Hypothalamus (tissue), 51 donors: ENCODE data around the gene PRDM12.

Source experiments
- DNase-seq, 51 donors: peaks; one replicate each; lab custom pipeline; 2025; lab: John Stamatoyannopoulos, UW

Gene PRDM12

GRCh38 chr9:130713286-130713960, 49.0 kb downstream of the PRDM12 start:
- peak in 15 of 51 donors; percentile 6 to 51 (median 26) for DNase-seq

- DNase-seq = no peak
Observed at GRCh38 chr9:130714586-130715110, 50.3 kb downstream of the PRDM12 start.

- no peak for DNase-seq
Observed at GRCh38 chr9:130715270-130715669, 50.9 kb downstream of the PRDM12 start.

- no peak for DNase-seq
Observed at GRCh38 chr9:130718562-130718961, 54.2 kb downstream of the PRDM12 start.

- DNase-seq = no peak
Observed at GRCh38 chr9:130720762-130721161, 56.4 kb downstream of the PRDM12 start.

- DNase-seq = no peak
Observed at GRCh38 chr9:130728721-130729120, 64.3 kb downstream of the PRDM12 start.

GRCh38 chr9:130729145-130729544, 64.8 kb downstream of the PRDM12 start:
- no peak for DNase-seq

GRCh38 chr9:130731355-130731754, 67.0 kb downstream of the PRDM12 start:
- DNase-seq = no peak

GRCh38 chr9:130732136-130732535, 67.7 kb downstream of the PRDM12 start:
- DNase-seq = no peak
